ENCODE measurements around the gene RNASET2. TPM values are rescaled to one million over a fixed set of nuclear protein-coding genes. Genes with fewer than 3 reads are reported as not detected.
A peak's percentile ranks its signal among the peaks of the same experiment; 100 is the strongest.
"Not testable (repeated sequence)": the region's sequence is repeated elsewhere in the genome, so short reads cannot be mapped to it uniquely, and the experiment has no call there.

The RNASET2 gene
- total RNA-seq, 1 experiment from 2014 or later: 19.8 TPM

DNA sequence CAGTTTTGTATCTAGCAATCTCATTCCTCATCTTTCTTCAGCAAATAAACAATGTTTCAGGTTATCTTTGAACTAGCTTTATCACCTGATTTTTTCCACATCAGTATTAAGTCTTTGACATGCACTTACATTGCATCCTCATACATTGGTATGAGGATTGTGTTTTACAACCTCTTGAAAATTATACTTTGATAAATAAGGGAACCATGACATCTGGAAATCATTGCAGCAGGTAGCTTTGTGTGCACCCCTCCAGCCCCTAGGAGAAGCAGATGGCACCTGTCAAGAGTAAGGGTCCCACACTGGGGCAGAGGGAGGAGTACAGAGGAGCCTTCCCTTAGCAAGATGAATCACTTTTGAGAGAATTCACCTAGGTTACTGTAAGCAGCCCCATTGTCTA is 13.7 kb upstream of the RNASET2 start:
- no peak for DNase-seq (ENCODE audit: low spot score)

DNA sequence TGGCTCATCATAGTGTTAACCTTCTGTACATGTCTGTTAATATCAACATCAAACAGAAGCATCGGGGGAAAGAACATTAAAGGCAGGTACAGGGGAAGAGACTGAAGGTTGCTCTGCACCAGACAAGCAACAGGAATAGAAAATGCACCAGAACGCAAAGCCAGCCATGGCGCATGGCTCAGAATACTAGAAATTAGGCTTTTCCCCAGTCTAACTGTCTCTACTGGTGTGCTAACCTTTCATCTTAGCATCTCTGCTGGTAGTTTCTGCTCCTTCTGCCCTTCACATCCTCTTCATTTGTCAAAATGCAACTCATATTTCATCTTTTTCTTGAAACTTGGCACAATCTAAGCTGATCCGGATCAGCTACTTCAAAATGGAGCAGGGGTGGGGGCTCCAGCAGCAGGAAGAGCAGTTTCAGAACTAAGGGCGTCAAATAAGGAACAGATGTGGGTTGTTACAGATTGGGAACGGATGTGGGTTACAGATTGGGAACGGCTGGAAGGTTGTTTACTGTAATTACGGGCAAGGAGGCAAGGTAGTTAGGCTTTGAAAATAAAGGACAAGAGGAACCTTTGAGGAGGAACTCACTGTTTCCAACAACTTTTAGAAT is 13.1 kb upstream of the RNASET2 start:
- no peak for DNase-seq (ENCODE audit: low spot score)

DNA sequence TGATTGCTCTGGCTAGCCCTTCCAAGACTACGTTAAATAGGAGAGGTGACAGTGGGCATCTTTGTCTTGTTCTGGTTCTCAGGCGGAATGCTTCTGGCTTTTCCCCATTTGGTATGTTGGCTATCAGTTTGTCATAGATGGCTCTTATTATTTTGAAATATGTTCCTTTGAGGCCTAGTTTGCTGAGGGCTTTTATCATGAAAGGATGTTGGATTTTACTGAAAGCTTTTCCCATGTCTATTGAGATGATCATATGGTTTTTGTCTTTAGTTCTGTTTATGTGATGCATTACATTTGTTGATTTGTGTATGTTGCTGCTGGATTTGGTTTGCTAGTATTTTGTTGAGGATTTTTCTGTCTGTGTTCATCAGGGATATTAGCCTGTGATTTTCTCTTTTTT is 9.9 kb upstream of the RNASET2 start:
- DNase-seq (ENCODE audit: low spot score): no peak

DNA sequence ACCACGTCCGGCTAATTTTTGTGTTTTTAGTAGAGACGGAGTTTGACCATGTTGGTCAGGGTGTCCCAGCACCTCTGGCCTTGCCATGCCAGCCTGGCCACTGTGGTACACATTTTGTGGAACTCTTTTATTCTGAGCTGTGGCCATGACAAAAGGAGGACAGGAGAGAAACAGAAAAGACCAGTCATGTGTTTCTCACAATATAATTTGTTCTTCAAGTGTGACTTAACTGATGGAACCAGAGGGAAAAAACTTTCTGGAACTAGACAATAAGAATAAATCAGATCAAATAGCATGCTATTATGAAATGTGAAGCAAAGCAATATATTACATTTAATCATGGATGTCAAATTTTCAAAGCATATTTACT is 4.2 kb upstream of the RNASET2 start:
- no peak for DNase-seq (ENCODE audit: low spot score)

DNA sequence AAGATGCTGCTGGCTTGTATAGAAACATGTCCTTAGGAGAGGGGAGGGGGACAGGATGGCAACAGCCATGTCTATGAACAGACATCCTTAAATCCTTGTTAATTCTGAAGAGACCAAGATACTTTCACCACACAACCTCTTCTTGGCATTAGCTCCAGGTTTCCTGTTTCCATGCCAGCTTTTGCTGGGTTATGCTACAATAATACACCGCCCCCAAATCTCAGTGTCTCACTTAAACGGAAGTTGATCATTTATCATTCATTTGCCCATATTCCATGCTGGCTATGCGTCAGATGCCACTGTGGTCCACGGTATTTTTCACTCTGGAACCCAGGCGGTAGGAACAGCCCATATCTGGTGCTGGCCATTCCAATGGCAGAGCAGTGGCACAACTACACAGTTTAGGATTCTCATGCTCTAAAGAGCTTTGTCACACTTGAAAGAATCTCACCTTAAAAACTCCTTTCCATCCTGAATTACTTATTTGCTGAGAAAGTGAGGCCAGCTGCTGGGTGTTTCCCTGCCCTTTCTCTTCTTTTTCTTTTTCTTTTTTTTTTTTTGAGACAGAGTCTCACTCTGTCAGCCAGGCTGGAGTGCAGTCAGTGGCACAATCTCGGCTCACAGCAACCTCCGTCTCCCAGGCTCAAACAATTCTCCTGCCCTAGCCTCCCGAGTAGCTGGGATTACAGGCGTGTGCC is 3.7 kb upstream of the RNASET2 start:
- no peak for DNase-seq (ENCODE audit: low spot score)

DNA sequence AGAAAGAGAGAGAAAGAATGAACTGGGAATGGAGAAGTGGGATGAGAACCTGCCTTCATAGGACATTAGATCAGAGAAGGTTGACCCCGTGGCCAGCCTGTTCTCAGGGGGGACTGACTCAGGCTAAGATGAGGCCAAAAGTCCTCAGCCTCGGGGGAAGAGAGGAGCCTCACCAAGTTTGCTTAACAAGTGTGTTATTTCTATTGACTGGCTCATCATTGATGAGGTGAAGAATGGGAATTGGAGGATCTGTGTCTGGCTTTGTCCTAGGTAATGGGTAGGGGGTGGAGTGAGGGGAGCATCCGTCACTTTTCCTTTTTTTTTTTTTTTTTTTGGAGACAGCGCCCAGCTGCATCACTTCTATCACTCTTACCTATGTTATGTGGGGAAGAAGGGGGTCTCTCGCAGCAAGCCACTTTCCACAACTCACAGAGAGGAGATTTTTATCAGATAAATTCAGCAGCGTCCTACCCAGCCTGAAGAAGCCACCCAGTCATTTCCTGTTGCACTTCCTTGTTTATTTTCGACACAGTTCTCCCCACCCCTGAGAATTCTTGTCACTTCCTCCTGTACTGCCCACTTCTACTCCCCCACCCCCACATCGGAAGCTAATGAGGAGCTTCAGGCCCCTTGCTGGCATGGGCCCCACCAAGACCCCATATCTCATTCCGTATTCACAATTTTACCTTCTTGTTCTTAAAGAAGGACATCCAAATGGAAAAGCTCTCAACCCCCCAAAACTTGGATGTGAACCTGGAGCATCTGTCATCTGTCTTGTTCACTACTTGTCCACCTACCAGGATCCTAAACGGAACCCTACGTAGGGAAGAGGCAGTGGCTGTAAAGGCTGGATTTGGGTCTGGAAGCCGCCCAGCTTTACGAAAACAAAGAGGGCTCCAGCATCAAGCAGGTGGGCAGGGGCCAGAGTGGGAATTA is 2.8 kb upstream of the RNASET2 start:
- no peak for DNase-seq (ENCODE audit: low spot score)

DNA sequence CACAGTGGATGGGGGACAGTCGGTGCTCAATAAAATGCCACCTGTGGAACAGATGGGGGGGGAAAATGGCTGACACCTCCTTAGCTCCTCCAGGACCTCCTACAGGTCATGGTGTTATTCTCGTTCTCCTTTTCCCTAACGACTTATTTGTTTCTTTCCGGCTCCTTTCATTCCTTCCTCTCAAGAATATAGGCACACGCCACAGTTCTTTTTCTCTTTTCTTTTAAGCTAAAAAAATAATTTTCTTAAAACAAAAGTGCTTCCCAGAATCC is 1.4 kb upstream of the RNASET2 start:
- no peak for DNase-seq (ENCODE audit: low spot score)

DNA sequence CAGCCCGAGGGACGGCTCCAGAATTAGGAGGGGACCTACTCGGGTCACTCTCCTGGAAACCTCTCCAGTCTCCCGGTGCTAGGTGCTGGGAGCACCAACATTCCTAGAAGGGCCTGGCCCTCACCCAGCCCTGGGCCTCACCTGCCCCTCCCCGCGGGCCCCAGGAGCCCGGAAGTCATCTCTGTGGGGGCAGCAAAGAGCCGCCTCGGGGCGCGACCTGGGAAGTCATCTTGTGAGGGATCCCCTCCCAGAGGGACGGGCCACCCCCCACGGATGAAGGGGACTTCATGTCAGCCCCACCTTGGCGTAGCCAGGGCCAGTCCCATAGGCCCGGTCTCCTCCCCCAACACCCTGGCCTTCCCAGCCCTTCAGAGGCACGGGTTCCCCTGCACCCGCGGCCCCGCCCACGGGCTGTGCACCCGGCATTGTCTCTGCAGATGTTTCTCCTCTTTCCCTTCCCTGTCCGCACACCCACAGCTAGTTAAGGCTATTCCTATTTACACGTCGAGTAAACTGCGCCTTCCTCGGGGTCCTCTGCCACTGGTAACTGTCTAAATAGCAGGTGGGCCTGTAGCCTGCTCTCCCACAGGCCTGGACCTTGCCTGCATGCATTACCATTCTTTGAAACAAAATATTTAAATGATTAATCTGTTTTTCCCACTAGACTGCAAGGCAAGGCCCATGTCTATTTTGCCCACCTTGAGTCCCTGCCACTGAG is 896 bp upstream of the RNASET2 start:
- DNase-seq (ENCODE audit: low spot score): no peak

DNA sequence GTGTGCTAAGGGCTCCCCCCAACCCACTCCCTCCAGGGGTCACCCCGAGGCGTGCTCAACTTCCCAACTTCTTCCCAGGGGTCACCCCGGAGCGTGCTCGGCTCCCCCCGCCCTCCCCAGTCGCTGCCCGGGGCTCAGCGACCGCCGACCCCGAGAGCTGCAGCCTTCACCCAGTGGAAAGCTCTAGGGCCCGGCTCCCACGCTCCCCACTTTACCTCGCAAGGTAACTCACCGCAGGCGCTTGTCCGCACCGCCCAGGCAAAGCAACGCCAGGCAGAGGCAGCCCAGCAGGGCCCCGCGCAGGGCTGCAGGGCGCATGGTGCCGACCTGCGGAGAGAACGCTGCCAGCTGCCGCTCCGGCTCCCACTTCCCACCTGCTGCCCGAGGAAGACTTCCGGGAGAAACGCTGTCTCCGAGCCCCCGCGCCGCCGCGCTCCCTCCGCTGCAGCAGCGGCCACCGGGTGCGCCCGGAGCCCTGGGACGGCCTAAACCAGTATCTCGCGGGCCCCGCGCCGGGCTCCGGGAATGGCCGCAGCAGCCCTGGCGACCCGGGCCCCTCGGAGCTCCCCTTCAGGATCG is 396 bp downstream of the RNASET2 start:
- DNase-seq (ENCODE audit: low spot score): no peak

DNA sequence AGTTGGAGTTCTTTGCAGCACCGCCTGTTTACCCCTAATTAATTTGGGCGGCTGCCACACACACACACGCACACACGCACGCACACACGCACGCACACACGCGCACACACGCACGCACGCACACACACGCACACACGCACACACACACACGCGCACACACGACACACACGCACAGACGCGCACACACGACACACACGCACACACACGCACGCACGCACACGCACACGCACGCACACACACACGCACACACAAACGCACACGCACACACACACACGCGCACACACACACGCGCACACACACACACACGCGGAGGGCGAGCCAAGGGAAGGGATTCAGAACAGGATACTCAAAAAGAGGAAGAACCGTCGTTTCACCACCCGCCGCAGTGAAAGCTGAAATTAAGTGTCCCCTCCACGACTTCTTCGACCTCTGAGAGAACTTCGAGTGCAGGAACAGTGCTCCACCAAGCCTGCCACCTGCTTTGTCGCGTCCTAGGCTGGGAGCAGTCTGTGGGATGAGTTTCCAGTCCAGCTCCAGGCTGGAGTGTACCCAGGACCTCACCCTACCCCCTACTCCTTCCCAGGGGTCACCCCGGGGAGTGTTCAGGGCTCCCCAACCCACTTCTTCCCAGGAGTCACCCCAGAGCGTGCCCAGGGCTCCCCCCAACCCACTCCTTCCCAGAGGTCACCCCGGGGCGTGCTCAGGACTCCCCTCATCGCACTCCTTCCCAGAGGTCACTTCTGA is 1.1 kb downstream of the RNASET2 start:
- no peak for DNase-seq (ENCODE audit: low spot score)

DNA sequence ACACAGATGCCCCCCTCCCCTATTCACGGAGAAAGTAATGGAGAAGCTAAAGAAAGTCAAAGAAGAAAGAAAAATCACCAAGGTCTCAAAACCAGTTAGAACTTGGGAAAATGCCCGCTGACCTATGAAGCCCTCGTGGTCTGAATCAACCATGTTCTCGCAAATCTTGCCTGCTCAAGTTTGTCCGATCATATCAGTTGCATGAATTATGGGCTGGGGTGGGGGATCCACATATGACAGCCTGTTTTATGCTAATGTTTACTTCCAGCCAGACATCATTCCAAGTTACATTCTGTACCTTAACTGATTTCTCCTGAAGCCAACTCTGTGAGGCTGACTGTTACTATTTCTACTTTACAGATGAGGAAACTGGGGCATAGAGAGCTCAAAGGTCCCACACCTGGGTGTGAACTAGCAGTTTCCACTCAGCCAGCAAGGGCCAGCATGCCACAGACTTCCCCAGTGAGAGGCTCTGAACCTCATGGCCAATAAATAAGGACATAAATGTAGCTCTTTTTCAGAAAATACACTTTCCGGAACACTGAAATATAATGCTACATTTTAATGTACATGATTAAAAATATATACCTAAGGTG is 2.1 kb downstream of the RNASET2 start:
- DNase-seq (ENCODE audit: low spot score): no peak

DNA sequence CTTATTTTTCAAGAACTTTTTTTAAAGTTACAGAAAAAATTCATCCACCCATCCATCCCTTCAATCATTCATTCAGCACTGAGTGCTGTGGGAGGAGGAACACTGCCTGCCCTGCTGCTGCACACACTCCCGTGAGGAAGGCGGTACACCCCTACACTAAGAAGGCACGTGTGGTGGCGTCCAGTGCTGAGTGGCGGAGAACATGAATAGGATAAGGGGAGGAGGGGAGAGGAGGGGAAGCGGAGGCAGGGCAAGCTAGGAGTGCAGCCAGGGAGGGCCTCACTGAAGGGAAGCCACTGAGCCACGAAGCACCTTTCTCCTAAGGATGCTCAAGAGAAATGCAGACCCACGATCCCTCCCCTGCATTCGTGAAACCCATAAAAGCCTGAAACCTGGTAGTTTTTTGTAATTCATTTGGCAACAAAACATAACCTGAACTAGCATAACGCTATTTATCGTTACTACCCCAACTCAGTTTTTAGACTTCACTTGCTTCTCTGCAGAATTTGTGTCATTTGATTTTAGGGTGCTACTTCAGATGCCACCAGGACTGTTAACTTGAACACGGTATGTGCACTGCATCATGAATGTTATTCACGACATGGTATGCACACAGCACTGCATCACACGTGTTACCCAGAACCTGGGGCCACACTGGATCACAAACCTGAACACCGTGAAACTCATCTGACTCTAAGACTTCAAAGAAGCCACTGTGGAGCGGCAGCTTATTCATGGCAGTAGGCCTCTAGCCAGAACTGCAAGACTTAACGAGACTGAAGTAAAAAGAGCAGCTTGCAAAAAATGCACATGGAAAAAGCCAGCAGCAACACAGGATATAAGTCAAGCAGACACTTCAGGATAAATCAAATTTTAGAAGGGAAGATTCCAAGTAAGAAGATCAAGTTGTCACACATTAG is 3.5 kb downstream of the RNASET2 start:
- DNase-seq (ENCODE audit: low spot score): no peak

DNA sequence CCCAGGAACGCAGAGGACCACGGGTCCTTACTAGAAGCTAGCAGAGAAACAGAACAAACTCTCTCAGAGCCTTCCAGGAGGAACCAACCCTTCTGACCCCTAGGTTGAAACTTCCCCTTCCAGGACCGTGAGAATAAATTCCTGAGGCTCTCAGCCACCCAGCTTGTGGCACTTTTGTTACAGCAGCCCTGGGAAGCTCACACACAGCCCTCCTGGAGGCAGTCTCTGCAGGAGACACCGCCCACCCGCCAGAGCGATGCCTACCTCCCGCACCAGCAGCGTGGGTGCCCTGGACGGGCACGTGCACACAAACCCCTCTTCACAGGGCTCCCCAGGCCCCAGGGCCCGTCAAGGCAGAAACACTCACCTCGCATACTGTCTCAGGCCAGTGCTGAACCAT is 4.2 kb downstream of the RNASET2 start:
- DNase-seq (ENCODE audit: low spot score): no peak

DNA sequence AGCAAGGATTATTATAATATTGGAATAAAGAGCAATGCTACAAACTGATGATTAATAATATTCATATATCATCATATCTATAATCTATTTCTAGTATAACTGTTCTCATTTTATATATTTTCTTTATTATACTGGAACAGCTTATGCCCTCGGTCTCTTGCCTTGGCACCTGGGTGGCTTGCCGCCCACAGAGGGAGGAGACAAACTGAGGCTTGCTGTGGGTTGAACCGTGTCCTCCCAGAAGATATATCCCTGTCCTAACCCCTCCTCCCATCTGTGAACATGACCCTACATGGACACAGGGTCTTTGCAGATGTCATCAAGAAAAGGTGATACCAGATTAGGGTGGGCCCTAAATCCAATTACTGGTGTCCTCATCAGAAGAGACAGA is 4.7 kb downstream of the RNASET2 start:
- DNase-seq (ENCODE audit: low spot score): no peak

DNA sequence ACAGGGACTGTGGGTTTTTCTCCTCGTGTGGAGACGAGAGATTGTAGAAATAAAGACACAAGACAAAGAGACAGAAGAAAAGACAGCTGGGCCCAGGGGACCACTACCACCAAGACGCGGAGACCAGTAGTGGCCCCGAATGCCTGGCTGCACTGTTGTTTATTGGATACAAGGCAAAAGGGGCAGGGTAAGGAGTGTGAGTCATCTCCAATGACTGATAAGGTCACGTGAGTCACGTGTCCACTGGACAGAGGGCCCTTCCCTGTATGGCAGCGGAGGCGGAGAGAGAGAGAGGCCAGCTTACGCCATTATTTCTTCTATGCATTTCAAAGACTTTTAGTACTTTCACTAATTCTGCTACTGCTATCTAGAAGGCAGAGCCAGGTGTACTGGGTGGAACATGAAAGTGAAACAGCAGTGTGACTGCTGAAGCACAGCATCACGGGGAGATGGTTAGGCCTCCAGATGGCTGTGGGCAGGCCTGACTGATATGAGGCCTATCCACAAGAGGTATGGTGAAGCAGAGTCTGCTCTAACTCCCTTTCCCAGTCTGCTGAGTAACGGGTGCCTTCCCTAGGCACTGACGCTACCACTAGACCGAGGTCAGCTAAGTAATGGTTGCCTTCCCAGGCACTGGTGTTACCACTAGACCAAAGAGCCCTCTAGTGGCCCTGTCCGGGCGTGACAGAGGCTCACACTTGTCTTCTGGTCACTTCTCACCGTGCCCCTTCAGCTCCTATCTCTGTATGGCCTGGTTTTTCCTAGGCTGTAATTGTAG is 5.3 kb downstream of the RNASET2 start:
- peak; percentile 56 for DNase-seq (ENCODE audit: low spot score)

DNA sequence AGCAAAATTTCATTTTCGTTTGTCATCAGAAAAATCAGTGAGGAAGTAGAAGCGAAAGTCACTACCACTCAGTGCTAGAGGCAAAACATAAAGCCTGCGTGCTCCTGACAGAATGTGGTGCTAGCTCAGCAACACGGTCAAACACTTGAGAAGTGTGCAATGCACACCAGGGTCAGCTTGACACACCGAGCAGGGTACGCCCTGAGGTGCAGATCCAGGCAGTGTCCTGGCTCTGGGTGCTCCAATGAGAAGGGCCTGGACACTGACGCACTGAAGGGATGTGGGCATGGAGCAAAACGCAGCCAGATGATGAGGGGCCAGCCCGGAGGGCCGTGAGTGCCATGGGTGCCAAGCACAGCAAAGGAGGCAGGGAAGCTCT is 5.9 kb downstream of the RNASET2 start:
- no peak for DNase-seq (ENCODE audit: low spot score)

DNA sequence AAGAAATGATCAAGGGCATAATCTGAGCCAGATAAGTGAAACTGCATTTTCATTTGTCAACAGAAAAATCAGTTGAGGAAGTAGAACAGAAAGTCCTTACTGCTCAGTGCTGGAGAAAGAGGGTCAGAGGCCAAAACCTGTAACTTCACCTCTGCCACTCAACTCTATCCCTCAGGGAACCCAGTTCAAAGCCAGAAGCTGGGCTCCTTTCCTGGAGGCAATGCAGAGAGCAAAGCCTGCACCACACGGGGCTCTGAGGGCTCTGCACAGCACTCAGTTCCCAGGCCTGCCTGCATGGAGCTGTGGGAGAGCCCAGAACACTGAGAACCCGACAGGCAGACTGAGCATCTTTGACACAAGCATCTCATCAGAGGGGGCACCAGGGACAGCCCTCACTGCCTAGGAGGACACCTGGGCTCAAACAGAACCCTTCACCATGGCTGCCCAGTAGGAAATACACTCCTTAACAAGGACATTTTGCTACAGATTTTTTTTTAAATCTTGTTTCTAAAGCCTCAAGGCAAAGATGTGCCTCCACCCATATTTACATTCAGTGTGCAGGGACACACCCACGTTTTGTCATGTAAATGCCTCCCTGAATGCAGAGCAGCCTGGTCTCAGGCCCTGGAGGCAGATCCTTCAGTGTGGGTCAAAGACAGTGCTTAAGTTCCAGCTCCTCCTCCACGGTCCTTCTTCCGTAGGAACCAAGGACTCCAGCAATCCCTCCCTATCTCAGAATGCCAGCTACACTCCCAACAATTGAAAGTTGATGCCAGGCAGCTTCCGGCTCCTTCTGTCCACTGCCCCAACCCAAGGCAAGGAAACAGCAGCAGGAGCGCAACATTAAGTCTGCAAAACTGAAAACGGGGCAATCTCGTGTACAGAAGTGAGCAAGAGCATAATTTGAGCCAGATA is 6.6 kb downstream of the RNASET2 start:
- DNase-seq (ENCODE audit: low spot score): no peak

DNA sequence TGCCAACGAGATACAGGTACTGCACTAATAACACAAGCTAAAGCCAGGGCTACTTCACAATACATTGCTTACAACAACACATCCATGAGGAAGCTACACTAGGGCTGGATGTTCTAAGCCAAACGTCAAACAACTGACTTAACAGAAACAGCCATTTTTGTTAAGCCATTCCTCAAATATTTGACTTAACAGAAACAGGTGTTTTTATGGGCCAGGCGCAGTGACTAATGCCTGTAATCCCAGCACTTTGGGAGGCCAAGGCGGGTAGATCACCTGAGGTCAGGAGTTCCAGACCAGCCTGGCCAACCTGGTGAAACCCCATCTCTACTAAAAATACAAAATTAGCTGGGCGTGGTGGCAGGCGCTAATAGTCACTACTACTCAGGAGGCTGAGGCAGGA is 7.6 kb downstream of the RNASET2 start:
- not testable (repeated sequence) for DNase-seq (ENCODE audit: low spot score)

Data from H4 (cell line).